Measurements from ENCODE around the gene ACIN1. TPM values are rescaled to one million over a fixed set of nuclear protein-coding genes. Genes with fewer than 3 reads are reported as not detected.

ACIN1 gene
- total RNA-seq, 2 donors from 2014 or later: 314 to 367 TPM

GRCh38 chr14:23125011-23125410 is 30.1 kb upstream of the ACIN1 start:
- no peaks in the 10 kb centered on the region for H3K36me3 ChIP-seq (ENCODE audit: control insufficient read depth, insufficient read depth, low read length)
- Mint-ChIP-seq H3K4me3 (no peak overlapping the region), H3K36me3 (ENCODE audit: low read depth) (peaks cover 7% of the 10 kb centered on the region), H3K9me3 (no peaks in the 10 kb centered on the region), H3K4me1 (peaks cover 36% of the 10 kb centered on the region), H3K27ac (no peak overlapping the region), H3K27me3 (ENCODE audit: insufficient read depth) (no peaks in the 10 kb centered on the region)
- no peak overlapping the region for H3K9ac ChIP-seq (ENCODE audit: extremely low read depth, low read length, poor library complexity, severe bottlenecking)
- no peaks in the 10 kb centered on the region for H3K9me3 ChIP-seq (ENCODE audit: control insufficient read depth, low read length)
- 84 to 89% methylated on average over 2 to 3 of the region's 3 CpGs for WGBS, 2 experiments (ENCODE audit: insufficient coverage in 1 of 2, insufficient read length in 1 of 2)
- TF ChIP-seq, protein P1, sequence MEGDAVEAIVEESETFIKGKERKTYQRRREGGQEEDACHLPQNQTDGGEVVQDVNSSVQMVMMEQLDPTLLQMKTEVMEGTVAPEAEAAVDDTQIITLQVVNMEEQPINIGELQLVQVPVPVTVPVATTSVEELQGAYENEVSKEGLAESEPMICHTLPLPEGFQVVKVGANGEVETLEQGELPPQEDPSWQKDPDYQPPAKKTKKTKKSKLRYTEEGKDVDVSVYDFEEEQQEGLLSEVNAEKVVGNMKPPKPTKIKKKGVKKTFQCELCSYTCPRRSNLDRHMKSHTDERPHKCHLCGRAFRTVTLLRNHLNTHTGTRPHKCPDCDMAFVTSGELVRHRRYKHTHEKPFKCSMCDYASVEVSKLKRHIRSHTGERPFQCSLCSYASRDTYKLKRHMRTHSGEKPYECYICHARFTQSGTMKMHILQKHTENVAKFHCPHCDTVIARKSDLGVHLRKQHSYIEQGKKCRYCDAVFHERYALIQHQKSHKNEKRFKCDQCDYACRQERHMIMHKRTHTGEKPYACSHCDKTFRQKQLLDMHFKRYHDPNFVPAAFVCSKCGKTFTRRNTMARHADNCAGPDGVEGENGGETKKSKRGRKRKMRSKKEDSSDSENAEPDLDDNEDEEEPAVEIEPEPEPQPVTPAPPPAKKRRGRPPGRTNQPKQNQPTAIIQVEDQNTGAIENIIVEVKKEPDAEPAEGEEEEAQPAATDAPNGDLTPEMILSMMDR (conservative IDR thresholded peaks at IDR 0.05): no peak
- no peak overlapping the region for H3K27ac ChIP-seq (ENCODE audit: low read depth, low read length)
- H3K27me3 ChIP-seq (ENCODE audit: control insufficient read depth, insufficient read depth, low read length, poor library complexity, severe bottlenecking): no peaks in the 10 kb centered on the region
- H3K4me1 ChIP-seq (ENCODE audit: control insufficient read depth, insufficient read depth, low read length): peaks cover 5% of the 10 kb centered on the region
- H3K4me3 ChIP-seq (ENCODE audit: low read length): no peak overlapping the region
- no peak for DNase-seq

DNA sequence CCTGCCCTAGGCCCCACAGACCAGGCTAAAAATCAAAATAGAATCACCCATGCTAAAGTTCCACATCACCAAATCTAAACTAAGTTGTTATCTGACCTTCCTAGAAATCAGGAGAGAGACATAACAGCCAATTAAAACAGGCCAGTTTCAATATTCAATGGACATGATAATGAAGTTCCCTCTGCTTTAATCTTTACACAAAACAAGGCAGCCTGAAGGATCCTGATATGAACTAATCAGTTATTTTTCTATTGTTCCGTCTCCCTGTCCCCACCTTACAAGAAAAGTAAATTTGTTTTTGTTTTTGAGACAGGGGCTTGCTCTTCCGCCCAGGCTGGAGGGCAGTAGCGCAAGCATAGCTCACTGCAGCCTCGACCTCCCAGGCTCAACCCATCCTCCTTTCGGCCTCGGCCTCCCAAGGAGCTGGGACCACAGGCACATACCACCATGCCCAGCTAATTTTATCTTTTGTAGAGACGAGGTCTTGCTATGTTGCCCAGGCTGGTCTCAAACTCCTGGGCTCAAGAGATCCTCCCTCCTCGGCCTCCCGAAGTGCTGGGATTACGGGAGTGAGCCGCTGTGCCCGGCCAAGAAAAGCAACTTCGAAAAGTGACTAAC is 29.5 kb upstream of the ACIN1 start:
- no peak overlapping the region for H3K27ac Mint-ChIP-seq
- Histone ChIP-seq H3K27me3 (ENCODE audit: control insufficient read depth, insufficient read depth, low read length, poor library complexity, severe bottlenecking) (no peaks in the 10 kb centered on the region), H3K27ac (ENCODE audit: low read depth, low read length) (no peak overlapping the region), H3K4me1 (ENCODE audit: control insufficient read depth, insufficient read depth, low read length) (peaks cover 10% of the 10 kb centered on the region), H3K36me3 (ENCODE audit: control insufficient read depth, insufficient read depth, low read length) (no peaks in the 10 kb centered on the region), H3K9ac (ENCODE audit: extremely low read depth, low read length, poor library complexity, severe bottlenecking) (no peak overlapping the region), H3K4me3 (ENCODE audit: low read length) (no peak overlapping the region), H3K9me3 (ENCODE audit: control insufficient read depth, low read length) (no peaks in the 10 kb centered on the region)
- no peaks in the 10 kb centered on the region for H3K27me3 Mint-ChIP-seq (ENCODE audit: insufficient read depth)
- TF ChIP-seq, protein P1 (conservative IDR thresholded peaks at IDR 0.05): no peak
- DNase-seq: no peak
- H3K36me3 Mint-ChIP-seq (ENCODE audit: low read depth): peaks cover 7% of the 10 kb centered on the region
- H3K9me3 Mint-ChIP-seq: no peaks in the 10 kb centered on the region
- H3K4me1 Mint-ChIP-seq: peaks cover 38% of the 10 kb centered on the region
- H3K4me3 Mint-ChIP-seq: no peak overlapping the region
- 93 to 94% methylated on average over 9 to 13 of the region's 13 CpGs for WGBS, 2 experiments (ENCODE audit: insufficient coverage in 1 of 2, insufficient read length in 1 of 2)

GRCh38 chr14:23123419-23123818 is 28.5 kb upstream of the ACIN1 start:
- H3K27ac Mint-ChIP-seq: no peak overlapping the region
- H3K27me3 ChIP-seq (ENCODE audit: control insufficient read depth, insufficient read depth, low read length, poor library complexity, severe bottlenecking): no peaks in the 10 kb centered on the region
- no peak overlapping the region for H3K9ac ChIP-seq (ENCODE audit: extremely low read depth, low read length, poor library complexity, severe bottlenecking)
- no peaks in the 10 kb centered on the region for H3K9me3 Mint-ChIP-seq
- peaks cover 12% of the 10 kb centered on the region for H3K4me1 ChIP-seq (ENCODE audit: control insufficient read depth, insufficient read depth, low read length)
- no peaks in the 10 kb centered on the region for H3K27me3 Mint-ChIP-seq (ENCODE audit: insufficient read depth)
- no peak overlapping the region for H3K4me3 Mint-ChIP-seq
- peaks cover 7% of the 10 kb centered on the region for H3K36me3 Mint-ChIP-seq (ENCODE audit: low read depth)
- H3K9me3 ChIP-seq (ENCODE audit: control insufficient read depth, low read length): no peaks in the 10 kb centered on the region
- TF ChIP-seq, protein P1 (conservative IDR thresholded peaks at IDR 0.05): no peak
- H3K27ac ChIP-seq (ENCODE audit: low read depth, low read length): no peak overlapping the region
- DNase-seq: no peak
- WGBS, 2 experiments (ENCODE audit: insufficient coverage in 1 of 2, insufficient read length in 1 of 2): 92 to 98% methylated on average over 5 to 8 of the region's 8 CpGs
- H3K36me3 ChIP-seq (ENCODE audit: control insufficient read depth, insufficient read depth, low read length): no peaks in the 10 kb centered on the region
- no peak overlapping the region for H3K4me3 ChIP-seq (ENCODE audit: low read length)
- peaks cover 42% of the 10 kb centered on the region for H3K4me1 Mint-ChIP-seq

All from endodermal cell (in vitro differentiated cells).